ENCODE results near the gene PRR20G. TPM values are rescaled to one million over a fixed set of nuclear protein-coding genes. Genes with fewer than 3 reads are reported as not detected.
A peak's percentile ranks its signal among the peaks of the same experiment; 100 is the strongest.

PRR20G gene
- polyA plus RNA-seq, 3 donors = not detected

- no peak for DNase-seq
- no peaks in the 10 kb centered on the region for H3K4me1 Mint-ChIP-seq
- no peak overlapping the region for H3K27ac Mint-ChIP-seq
- WGBS (ENCODE audit: insufficient coverage) = 54% methylated on average over 3 of the region's 4 CpGs
- H3K9me3 Mint-ChIP-seq = peaks cover 0 to 2% (median 0%) of the 10 kb centered on the region in 7 donors
- peaks cover 0 to 4% (median 0%) of the 10 kb centered on the region in 3 donors for H3K27me3 Mint-ChIP-seq (ENCODE audit: low read depth in 3 of 3)
- no peaks in the 10 kb centered on the region for H3K79me2 ChIP-seq (ENCODE audit: insufficient read depth, low read length)
- H3K4me3 Mint-ChIP-seq = no peak overlapping the region
- no peak overlapping the region for H3K27ac ChIP-seq (ENCODE audit: low read depth in 1 of 2, low read length in 2 of 2)
- H3K9me3 ChIP-seq (replicated peaks in 1 of 2; ENCODE audit: control insufficient read depth in 1 of 2, insufficient read depth in 1 of 2, low read length in 2 of 2) = peaks cover 0 to 3% of the 10 kb centered on the region in 2 donors
- H2AFZ ChIP-seq (ENCODE audit: insufficient read depth, low read depth, low read length, poor library complexity, severe bottlenecking) = no peak overlapping the region
- no peaks in the 10 kb centered on the region for H4K20me1 ChIP-seq (ENCODE audit: insufficient read depth, low read length)
- intact Hi-C loops (cut with micrococcal nuclease) = no loop called here
- H3K36me3 ChIP-seq (replicated peaks in 1 of 2; ENCODE audit: control insufficient read depth in 1 of 2, insufficient read depth in 2 of 2, low read length in 2 of 2) = no peaks in the 10 kb centered on the region
- no peaks in the 10 kb centered on the region for H3K27me3 ChIP-seq (ENCODE audit: control insufficient read depth in 2 of 2, insufficient read depth in 2 of 2, low read length in 2 of 2)
- H3K4me3 ChIP-seq (replicated peaks in 1 of 3; ENCODE audit: low read depth in 2 of 3, low read length in 3 of 3) = no peak overlapping the region
- H3K36me3 Mint-ChIP-seq = no peaks in the 10 kb centered on the region
- no peak overlapping the region for H3K4me2 ChIP-seq (replicated peaks; ENCODE audit: extremely low read depth, low read length, poor library complexity, severe bottlenecking)
- no peak overlapping the region for H3K9ac ChIP-seq (ENCODE audit: insufficient read depth, low read length, poor library complexity, severe bottlenecking)
- H3K4me1 ChIP-seq (ENCODE audit: control insufficient read depth in 1 of 2, insufficient read depth in 2 of 2, low read length in 2 of 2) = no peaks in the 10 kb centered on the region
- TF ChIP-seq, protein P1, sequence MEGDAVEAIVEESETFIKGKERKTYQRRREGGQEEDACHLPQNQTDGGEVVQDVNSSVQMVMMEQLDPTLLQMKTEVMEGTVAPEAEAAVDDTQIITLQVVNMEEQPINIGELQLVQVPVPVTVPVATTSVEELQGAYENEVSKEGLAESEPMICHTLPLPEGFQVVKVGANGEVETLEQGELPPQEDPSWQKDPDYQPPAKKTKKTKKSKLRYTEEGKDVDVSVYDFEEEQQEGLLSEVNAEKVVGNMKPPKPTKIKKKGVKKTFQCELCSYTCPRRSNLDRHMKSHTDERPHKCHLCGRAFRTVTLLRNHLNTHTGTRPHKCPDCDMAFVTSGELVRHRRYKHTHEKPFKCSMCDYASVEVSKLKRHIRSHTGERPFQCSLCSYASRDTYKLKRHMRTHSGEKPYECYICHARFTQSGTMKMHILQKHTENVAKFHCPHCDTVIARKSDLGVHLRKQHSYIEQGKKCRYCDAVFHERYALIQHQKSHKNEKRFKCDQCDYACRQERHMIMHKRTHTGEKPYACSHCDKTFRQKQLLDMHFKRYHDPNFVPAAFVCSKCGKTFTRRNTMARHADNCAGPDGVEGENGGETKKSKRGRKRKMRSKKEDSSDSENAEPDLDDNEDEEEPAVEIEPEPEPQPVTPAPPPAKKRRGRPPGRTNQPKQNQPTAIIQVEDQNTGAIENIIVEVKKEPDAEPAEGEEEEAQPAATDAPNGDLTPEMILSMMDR (IDR thresholded peaks at IDR 0.05) = no peak
These were observed 32.3 kb downstream of the PRR20G start for GRCh38 chr3:127255516-127255915.

- H2AFZ ChIP-seq (ENCODE audit: insufficient read depth, low read depth, low read length, poor library complexity, severe bottlenecking) = no peak overlapping the region
- no peak overlapping the region for H3K9ac ChIP-seq (ENCODE audit: insufficient read depth, low read length, poor library complexity, severe bottlenecking)
- intact Hi-C loops (cut with micrococcal nuclease) = no loop called here
- no peak overlapping the region for H3K27ac ChIP-seq (ENCODE audit: low read depth in 1 of 2, low read length in 2 of 2)
- H3K9me3 Mint-ChIP-seq = peaks cover 0 to 9% (median 5%) of the 10 kb centered on the region in 7 donors
- no peaks in the 10 kb centered on the region for H3K36me3 Mint-ChIP-seq
- DNase-seq = peak in 2 of 3 donors; percentile 11 to 13
- TF ChIP-seq, protein P1 (IDR thresholded peaks at IDR 0.05) = peak; percentile 30
- H3K9me3 ChIP-seq (replicated peaks in 1 of 2; ENCODE audit: control insufficient read depth in 1 of 2, insufficient read depth in 1 of 2, low read length in 2 of 2) = peaks cover 0 to 8% of the 10 kb centered on the region in 2 donors
- no peak overlapping the region for H3K4me3 ChIP-seq (replicated peaks in 1 of 3; ENCODE audit: low read depth in 2 of 3, low read length in 3 of 3)
- WGBS (ENCODE audit: insufficient coverage) = 79% methylated on average over 8 of the region's 9 CpGs
- H3K36me3 ChIP-seq (replicated peaks in 1 of 2; ENCODE audit: control insufficient read depth in 1 of 2, insufficient read depth in 2 of 2, low read length in 2 of 2) = no peaks in the 10 kb centered on the region
- no peak overlapping the region for H3K27ac Mint-ChIP-seq
- H3K4me3 Mint-ChIP-seq = no peak overlapping the region
- H3K79me2 ChIP-seq (ENCODE audit: insufficient read depth, low read length) = no peaks in the 10 kb centered on the region
- no peaks in the 10 kb centered on the region for H3K4me1 Mint-ChIP-seq
- peaks cover 0 to 4% (median 0%) of the 10 kb centered on the region in 3 donors for H3K27me3 Mint-ChIP-seq (ENCODE audit: low read depth in 3 of 3)
- no peaks in the 10 kb centered on the region for H3K27me3 ChIP-seq (ENCODE audit: control insufficient read depth in 2 of 2, insufficient read depth in 2 of 2, low read length in 2 of 2)
- no peaks in the 10 kb centered on the region for H3K4me1 ChIP-seq (ENCODE audit: control insufficient read depth in 1 of 2, insufficient read depth in 2 of 2, low read length in 2 of 2)
- no peaks in the 10 kb centered on the region for H4K20me1 ChIP-seq (ENCODE audit: insufficient read depth, low read length)
- no peak overlapping the region for H3K4me2 ChIP-seq (replicated peaks; ENCODE audit: extremely low read depth, low read length, poor library complexity, severe bottlenecking)
These were observed 33.1 kb downstream of the PRR20G start for GRCh38 chr3:127254730-127255129.

Data from CD14-positive monocyte (primary cell).